ENCODE results near the gene NAT16. TPM values are rescaled to one million over a fixed set of nuclear protein-coding genes. Genes with fewer than 3 reads are reported as not detected.
"Not testable (repeated sequence)": the region's sequence is repeated elsewhere in the genome, so short reads cannot be mapped to it uniquely, and the experiment has no call there.

Gene NAT16
- total RNA-seq, 1 donor from 2014 or later: not detected

DNA sequence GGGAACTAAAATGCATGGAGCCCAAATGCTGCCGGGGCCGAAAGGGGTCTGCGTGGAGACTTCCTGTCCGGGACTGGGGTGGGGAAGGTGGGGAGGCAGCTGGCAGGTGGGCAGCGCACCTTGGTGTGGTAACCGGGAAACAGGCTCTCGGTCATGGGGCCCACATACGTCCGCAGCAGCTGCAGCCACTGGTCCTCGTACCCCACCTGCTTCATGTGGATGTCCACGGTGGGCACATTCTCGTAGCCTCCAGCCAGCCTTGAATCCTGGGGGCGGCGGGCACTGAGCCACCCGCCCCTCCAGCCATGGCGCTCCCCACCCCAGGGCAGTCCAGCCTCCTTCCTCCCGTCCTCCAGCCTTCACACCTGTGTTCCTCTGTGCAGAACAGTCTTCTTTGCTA lies 27.4 kb upstream of the NAT16 start:
- no peak overlapping the region for H3K4me3 Mint-ChIP-seq
- TF ChIP-seq, protein P1, sequence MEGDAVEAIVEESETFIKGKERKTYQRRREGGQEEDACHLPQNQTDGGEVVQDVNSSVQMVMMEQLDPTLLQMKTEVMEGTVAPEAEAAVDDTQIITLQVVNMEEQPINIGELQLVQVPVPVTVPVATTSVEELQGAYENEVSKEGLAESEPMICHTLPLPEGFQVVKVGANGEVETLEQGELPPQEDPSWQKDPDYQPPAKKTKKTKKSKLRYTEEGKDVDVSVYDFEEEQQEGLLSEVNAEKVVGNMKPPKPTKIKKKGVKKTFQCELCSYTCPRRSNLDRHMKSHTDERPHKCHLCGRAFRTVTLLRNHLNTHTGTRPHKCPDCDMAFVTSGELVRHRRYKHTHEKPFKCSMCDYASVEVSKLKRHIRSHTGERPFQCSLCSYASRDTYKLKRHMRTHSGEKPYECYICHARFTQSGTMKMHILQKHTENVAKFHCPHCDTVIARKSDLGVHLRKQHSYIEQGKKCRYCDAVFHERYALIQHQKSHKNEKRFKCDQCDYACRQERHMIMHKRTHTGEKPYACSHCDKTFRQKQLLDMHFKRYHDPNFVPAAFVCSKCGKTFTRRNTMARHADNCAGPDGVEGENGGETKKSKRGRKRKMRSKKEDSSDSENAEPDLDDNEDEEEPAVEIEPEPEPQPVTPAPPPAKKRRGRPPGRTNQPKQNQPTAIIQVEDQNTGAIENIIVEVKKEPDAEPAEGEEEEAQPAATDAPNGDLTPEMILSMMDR (IDR thresholded peaks at IDR 0.05; ENCODE audit: unreplicated experiment): no peak
- H3K4me1 Mint-ChIP-seq: no peaks in the 10 kb centered on the region
- peaks cover 24% of the 10 kb centered on the region for H3K27me3 Mint-ChIP-seq (ENCODE audit: low read depth)
- H3K36me3 Mint-ChIP-seq: peaks cover 18% of the 10 kb centered on the region
- no peak overlapping the region for H3K27ac Mint-ChIP-seq
- no peak for DNase-seq (ENCODE audit: low spot score in 2 of 2, unreplicated experiment in 2 of 2)
- H3K9me3 Mint-ChIP-seq: no peaks in the 10 kb centered on the region

DNA sequence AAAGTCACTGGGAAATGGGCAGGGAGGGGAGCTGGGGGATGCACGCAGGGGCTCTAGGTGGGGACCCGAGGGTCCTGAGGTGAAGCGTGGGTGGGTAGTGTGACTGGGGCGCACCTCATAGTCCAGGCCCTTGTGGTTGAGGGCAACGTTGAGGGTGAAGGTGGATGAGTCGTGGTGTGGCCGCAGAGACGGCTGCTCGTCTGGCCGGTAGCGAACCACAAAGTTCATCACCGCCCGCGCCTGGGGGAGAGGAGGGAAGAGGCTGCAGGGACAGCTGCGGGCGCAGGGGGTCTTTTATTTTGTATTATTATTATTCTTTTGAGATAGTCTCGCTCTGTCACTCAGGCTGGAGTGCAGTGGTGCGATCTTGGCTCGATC lies 26.6 kb upstream of the NAT16 start:
- peaks cover 18% of the 10 kb centered on the region for H3K36me3 Mint-ChIP-seq
- no peak overlapping the region for H3K4me3 Mint-ChIP-seq
- TF ChIP-seq, protein P1 (IDR thresholded peaks at IDR 0.05; ENCODE audit: unreplicated experiment): no peak
- no peak for DNase-seq (ENCODE audit: low spot score in 2 of 2, unreplicated experiment in 2 of 2)
- H3K9me3 Mint-ChIP-seq: no peaks in the 10 kb centered on the region
- H3K4me1 Mint-ChIP-seq: no peaks in the 10 kb centered on the region
- peaks cover 32% of the 10 kb centered on the region for H3K27me3 Mint-ChIP-seq (ENCODE audit: low read depth)
- no peak overlapping the region for H3K27ac Mint-ChIP-seq

DNA sequence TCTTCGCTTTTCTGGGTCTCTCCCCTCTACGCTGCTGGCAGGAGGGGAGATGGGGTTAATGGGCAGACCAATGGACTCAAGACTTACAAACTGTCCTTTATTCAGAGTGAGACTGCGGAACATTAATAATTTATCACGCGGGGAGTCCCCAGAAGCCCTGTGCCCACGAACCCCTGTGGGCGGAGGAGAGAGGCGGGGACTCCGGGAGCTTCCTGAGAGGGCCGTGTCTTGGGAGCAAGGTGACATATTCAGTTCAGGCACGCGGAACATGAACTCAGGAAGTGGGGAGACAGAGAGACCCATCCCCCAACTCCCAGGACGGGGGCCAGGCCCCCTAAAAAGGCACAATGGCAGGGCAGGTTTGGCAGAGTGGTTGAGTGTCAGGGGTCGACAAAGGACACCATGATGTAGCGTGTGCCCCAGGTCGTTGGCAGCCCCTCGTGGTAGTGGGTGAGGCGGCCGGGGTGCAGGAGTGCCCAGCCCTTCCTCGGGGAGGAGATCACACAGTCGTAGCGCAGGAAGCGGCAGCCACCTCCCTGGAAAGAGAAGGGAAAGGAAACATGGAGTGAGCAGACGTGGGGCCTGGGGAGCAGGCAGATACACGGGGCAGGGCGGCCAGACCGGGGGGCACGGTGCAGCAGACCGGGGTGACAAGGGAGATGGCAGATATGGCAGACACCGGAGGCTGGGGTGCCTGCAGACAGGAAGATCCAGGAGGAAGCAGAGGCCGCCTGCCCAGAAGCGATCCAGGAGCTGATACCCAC lies 26.0 kb upstream of the NAT16 start:
- peaks cover 38% of the 10 kb centered on the region for H3K27me3 Mint-ChIP-seq (ENCODE audit: low read depth)
- TF ChIP-seq, protein P1 (IDR thresholded peaks at IDR 0.05; ENCODE audit: unreplicated experiment): no peak
- H3K27ac Mint-ChIP-seq: no peak overlapping the region
- no peak overlapping the region for H3K4me3 Mint-ChIP-seq
- no peaks in the 10 kb centered on the region for H3K4me1 Mint-ChIP-seq
- H3K9me3 Mint-ChIP-seq: no peaks in the 10 kb centered on the region
- peaks cover 18% of the 10 kb centered on the region for H3K36me3 Mint-ChIP-seq
- DNase-seq (ENCODE audit: low spot score in 2 of 2, unreplicated experiment in 2 of 2): no peak

DNA sequence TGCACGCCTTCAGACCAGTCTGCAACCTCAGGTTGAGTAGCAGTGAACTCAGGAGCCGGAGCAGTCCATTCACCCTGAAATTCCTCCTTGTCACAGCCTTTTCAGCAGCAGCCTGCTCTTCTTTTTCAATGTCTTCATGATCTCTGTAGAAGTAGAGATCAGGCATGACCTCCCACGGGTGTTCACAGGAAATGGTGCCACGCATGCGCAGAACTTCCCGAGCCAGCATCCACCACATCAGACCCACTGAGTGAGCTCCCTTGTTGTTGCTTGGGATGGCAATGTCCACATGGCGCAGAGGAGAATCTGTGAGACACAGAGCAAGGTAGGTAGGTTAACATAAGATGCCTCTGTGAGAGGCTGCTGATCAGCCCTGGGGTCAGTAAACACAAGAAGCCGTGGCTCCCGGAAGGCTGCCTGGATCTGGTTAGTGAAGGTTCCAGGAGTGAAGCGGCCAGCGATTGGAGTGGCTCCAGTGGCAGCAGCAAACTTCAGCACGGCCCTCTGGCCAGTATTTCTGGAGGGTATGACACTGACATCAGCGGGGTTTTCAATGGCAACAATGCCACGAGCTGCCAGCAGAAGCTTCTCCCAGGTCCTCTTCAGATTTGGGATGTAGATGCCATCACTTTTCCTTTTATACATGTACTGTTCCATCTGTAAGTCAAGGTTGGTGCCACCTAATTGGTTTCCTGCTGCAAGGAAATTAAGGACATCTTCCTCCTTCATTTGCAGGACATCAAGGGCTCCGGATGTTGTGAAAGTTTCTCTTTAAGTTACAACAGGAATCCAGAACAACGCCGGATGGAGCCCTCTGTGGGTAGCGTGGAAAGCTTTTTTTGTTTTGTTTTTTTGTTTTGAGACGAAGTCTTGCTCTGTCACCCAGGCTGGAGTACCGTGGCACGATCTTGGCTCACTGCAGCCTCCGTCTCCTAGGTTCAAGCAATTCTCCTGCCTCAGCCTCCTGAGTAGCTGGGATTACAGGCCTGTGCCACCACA lies 23.9 kb upstream of the NAT16 start:
- DNase-seq (ENCODE audit: low spot score in 2 of 2, unreplicated experiment in 2 of 2); H3K27ac Mint-ChIP-seq; H3K4me3 Mint-ChIP-seq; H3K4me1 Mint-ChIP-seq; H3K9me3 Mint-ChIP-seq: not testable (repeated sequence)
- peaks cover 16% of the 10 kb centered on the region for H3K36me3 Mint-ChIP-seq
- H3K27me3 Mint-ChIP-seq (ENCODE audit: low read depth): peaks cover 53% of the 10 kb centered on the region

DNA sequence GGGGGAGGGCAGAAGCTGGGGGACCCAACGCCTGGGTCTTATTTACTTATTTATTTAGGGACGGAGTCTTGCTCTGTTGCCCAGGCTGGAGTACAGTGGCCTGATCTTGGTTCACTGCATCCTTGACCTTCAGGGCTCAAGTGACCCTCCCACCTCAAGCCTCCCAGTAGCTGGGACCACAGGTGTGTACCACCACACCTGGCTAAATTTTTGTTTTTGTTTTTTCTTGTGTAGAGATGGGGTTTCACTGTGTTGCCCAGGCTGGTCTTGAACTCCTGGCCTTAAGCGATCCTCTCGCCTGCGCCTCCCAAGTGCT lies 22.5 kb upstream of the NAT16 start:
- peaks cover 9% of the 10 kb centered on the region for H3K36me3 Mint-ChIP-seq
- peaks cover 2% of the 10 kb centered on the region for H3K4me1 Mint-ChIP-seq
- DNase-seq (ENCODE audit: low spot score in 2 of 2, unreplicated experiment in 2 of 2): no peak
- no peak overlapping the region for H3K27ac Mint-ChIP-seq
- TF ChIP-seq, protein P1 (IDR thresholded peaks at IDR 0.05; ENCODE audit: unreplicated experiment): no peak
- H3K4me3 Mint-ChIP-seq: no peak overlapping the region
- no peaks in the 10 kb centered on the region for H3K9me3 Mint-ChIP-seq
- peaks cover 56% of the 10 kb centered on the region for H3K27me3 Mint-ChIP-seq (ENCODE audit: low read depth)
